Measurements from ENCODE around the gene LHX2.

LHX2 gene

DNA sequence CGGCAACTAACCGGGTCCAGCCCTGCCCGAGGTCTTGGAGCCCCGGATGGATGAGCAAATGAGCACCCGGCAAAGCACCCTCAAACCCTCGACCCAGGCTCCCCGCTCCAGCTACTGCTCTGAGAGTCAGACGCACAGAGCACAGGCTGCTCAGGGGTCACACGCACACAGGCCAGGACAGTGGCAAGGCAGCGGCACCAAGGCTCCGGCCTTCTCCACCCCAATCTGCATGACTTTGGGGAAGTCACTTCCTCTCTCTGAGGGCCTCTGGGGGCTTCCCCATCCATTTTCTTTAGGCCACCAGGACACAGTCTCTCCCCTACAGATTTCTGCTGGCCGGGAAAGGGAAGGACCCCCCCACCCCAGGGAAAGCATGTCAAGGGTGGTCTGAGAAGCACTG lies 18.0 kb downstream of the LHX2 start:
- DNase-seq (ENCODE audit: extremely low read depth in 1 of 2, low read depth in 1 of 2) = no peak

DNA sequence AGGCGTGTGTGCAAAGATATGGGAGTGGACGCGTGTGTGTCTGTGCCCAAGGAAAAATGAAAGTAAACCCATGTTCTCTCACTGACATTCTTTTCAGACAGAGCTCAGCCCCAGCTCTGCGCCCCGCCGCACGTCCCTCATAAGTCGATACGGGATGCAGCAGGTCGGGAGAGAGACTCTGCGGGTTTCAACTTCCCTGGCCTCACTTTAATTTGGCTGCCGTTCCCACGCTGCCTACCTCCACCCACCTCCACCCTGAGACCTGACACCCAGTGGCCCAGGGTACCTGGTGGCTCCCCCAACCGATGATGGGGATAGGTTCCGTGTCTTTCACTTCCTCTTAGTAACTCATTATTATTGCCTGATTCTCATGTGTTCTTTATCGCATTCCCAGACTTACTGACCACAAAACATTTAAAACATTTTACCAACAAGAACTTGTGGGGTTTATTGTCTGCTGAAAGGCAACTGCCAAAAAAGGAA lies 19.4 kb downstream of the LHX2 start:
- DNase-seq (ENCODE audit: extremely low read depth in 1 of 2, low read depth in 1 of 2) = no peak

DNA sequence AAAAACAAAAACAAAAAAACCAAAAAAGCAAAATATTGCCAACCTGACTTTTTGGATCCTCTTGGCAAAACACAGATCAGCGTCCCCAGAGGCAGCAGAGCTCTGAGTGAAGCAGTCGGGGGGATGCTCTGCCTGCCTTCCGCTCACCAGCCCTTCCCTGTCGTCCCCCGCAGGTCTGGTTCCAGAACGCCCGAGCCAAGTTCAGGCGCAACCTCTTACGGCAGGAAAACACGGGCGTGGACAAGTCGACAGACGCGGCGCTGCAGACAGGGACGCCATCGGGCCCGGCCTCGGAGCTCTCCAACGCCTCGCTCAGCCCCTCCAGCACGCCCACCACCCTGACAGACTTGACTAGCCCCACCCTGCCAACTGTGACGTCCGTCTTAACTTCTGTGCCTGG lies 20.7 kb downstream of the LHX2 start:
- DNase-seq (ENCODE audit: extremely low read depth in 1 of 2, low read depth in 1 of 2) = no peak

DNA sequence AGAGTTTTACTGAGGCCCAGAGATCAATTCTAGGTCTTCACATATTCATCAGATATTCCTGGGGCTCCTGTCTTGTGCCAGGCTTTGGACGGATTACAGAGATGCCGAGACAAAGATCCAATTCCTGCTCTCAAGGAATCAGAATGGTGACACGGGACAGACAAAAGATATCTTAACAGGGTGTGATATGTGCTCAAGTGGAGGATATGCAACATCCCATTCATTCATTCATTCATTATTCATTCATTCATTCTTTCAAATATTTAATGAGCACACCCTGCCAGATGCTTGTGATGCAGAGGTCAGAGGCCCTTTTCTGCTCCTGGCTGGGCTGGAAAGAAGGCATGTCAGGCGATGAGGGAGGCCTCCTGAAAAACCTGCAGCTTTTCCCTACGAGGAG lies 21.8 kb downstream of the LHX2 start:
- no peak for DNase-seq (ENCODE audit: extremely low read depth in 1 of 2, low read depth in 1 of 2)

DNA sequence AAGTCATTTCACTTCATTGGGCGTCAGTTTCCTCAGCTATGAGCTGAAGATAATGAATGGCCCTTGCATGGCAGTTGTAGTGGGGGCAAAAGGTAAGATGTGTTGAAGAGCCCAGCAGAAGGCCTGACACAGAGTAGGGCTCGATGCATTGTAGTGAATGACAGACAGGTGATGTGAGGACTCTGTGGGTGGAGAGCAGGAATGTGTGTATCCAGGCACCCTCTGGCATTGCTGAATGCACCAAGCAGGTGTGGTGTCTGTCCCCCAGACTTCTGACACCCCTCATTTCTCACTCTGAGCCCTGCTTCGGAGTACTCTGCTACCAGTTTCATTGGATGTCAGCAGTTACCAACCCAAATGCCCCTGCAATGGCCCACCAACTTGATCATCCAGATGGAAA lies 22.4 kb downstream of the LHX2 start:
- DNase-seq (ENCODE audit: extremely low read depth in 1 of 2, low read depth in 1 of 2) = no peak

DNA sequence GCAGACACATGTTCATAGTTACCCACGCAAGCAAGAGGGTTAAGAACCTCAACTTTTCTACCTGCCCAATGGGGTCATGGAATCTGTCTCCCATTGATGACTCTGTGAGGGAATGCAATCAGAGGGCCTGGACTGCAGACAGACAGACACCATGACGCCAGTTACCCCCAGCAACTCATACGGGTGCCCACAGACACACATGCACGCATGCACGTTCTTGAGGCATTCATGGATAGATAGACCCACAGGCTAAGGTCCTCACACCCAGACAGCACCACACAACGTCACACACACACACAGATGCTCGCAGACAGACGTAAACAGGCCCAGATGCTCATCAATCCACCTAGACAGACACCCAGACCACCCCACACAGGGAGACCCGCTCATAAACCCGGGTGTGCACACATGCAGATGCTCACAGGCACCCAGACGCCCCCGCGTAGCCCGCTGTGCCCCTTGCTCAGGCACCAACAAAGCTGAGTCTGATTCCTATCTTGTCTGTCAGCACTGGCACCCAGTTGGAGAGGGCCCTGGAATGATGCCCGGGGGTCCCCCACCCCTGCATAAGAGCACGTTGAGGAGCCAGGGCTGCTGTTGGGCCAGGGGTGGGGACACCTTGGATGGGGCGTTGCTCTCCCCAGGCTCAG lies 23.6 kb downstream of the LHX2 start:
- DNase-seq (ENCODE audit: extremely low read depth in 1 of 2, low read depth in 1 of 2) = no peak

DNA sequence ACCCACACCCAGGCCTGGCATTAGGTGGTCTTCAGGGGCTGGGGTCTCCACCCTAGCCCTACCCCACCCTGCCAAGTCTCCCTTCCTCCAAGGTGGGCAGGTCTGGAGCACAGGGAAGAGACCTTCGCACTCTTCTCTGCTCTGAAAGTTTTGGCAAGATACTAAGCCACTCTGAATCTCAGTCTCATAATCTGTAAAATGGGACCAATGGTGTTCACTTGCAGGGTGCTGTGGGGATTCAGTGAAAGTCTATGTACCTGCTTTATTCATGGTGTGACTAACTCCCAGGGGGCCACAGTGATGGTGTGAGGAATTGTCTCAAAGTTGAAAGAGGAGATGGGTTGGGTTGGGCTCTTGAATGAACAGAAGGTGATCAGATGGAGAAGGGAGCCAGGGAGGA lies 25.0 kb downstream of the LHX2 start:
- no peak for DNase-seq (ENCODE audit: extremely low read depth in 1 of 2, low read depth in 1 of 2)

DNA sequence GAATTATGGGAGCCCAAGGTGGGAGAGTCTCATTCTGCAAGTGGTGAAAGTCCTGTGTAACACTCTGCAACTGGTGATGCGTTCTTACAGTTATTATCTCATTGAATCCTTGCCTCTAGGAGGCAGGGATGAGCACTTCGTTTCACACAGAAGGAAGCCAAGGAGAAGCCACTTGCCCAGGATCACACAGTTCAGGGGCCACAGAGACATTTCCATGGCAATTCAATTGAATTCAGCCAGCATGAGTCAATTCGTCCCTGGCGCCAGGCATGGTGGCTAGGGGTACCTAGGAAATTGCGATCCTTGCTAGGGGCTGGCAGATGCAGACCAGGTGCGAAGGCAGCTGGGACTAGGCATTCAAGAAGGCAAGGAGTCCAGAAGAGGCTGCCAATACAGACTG lies 26.2 kb downstream of the LHX2 start:
- no peak for DNase-seq (ENCODE audit: extremely low read depth in 1 of 2, low read depth in 1 of 2)

DNA sequence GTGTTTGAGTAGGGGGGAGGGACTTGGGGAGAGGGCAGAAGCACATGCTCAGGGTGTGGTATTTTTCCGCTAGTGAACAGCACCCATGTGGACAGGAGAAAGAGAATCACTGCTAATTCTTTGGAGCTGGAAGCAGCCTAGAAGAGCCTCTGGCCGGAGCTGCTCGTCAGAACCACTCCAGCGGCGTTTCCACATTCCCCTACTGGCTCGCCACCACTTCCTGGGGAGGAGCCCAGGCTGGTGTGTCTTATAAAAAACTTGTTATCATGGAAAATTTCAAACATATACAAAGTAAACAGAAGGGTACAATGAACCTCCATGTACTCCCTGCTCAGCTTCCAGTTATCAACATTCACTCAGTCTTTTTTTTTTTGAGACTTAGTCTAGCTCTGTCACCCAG lies 26.7 kb downstream of the LHX2 start:
- no peak for DNase-seq (ENCODE audit: extremely low read depth in 1 of 2, low read depth in 1 of 2)

DNA sequence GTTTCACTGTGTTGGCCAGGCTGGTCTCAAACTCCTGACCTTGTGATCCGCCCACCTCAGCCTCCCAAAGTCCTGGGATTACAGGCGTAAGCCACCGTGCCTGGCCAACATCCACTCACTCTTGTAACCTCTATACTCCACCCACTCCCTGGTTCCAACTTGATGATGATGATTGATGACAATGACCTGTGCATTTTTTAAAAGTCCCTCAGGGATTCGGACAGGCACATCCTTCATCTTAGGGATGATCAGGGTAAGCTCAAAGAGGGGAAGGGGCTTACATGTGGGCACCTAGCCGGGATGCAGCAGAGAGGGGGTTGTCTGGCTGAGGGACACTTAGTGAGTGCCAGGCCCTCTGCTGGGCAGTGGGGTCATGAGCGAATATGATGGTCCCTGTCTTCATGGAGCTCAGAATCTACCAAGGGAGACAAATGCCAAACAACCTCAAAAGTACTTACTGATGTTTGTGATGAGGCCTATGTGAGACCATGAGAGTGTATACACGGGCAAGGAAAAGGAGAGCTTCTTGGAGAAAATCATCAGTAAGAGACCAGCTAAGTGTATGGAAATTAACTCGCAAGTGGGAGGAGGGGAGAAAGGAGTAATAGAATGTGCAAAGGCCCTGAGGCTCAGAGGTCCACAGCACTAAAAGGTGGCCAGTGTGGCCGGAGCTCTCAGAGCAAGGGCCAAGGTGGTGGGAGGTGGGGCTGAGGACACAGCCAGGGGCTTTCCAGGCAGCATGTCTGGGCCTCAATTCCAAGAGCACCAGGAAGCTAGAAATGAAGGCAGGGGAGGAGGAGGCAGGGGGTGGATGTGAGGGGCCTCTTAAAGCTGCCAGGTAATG lies 27.4 kb downstream of the LHX2 start:
- DNase-seq (ENCODE audit: extremely low read depth in 1 of 2, low read depth in 1 of 2) = no peak

DNA sequence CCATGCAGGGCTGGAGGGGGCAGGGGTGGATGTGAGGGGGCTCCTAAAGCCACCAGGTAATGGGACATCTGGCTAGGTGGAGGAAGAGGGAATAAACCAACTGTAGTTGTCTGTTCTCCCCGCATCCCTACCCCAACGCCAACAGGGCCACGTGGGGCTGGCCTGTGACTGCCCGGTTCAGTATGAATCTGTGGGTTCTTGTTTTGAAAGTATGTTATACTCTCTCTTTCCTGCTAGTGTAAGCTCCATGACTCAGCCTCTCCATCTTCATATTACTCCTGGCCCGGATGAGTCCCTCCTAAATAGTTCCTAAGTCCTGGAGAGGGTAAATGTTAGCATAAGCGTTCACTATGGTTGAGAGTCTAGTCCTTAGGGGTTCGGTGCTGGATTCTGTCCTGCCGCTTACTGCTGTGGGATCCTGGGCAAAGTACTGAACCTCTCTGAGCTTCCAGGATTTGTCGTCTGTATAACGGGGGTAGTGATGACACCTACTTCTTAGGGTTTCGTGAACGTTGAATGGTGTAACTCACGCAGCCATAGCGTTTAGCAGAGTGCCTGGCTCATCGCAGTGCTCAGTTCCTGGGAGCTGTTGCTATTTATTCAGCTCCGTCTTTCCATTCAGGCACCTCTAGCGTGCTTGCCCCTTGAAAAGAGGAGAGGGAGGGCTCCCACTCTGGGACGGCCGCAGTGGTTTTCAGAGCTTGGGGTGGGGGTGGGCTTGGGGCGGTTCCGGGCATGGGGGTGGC lies 28.8 kb downstream of the LHX2 start:
- DNase-seq (ENCODE audit: extremely low read depth in 1 of 2, low read depth in 1 of 2) = no peak

DNA sequence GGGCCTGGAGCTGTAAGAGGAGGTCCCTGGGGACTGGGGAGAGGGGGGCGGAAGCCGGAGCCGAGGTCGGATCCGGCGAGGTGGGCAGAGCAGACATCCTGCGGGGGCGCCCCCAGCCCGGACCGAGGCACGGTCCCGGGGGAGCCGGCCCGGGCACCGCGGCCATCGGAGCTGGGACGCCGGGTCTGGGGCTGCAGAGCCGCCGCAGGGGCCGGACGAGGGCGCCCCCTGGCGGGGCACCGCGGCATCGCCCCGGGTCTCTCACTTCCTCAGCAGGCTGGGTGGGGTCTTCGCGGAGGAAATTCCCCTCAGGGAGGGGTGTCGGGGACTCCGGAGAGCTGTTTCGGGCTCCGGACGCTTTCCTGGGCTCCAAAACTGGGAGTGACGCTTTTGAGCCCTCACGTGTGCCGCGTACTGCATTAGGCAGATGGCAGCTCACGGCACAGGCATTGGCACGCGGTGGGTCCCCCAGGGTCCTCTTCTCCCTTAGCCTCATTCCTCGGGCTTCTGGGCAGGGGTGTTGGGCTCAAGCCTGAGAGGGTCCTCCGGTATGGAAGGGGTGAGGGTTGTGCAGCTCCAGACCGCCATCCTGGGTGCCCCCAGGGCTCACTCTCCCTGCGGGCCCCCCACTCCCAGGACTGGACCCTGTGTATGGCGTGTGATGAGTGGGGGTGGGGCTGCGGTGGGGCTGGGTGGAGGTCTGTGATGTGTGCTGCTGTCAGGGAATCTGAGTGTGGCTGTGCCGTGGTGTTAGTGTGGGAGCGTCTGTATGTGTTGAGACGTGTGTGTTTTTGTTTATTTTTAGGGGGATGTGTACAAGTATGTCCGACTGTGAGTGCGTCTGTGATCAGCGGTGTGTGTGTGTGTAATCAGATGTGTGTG lies 29.6 kb downstream of the LHX2 start:
- DNase-seq (ENCODE audit: extremely low read depth in 1 of 2, low read depth in 1 of 2) = no peak

DNA sequence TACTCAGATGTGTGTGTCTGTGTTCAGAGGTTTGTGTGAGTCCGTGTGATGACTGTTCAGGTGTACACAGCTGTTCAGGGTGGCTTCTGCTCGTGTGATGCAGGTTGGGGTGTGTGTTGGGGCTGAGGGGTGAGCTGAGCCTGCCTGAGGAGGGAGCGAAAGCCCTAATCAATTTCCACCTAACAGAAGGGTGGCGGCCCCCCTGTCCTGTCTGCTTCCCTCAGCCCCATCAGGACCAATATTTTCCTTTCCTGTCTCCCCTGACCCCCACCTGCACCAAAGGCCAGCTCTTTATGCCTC lies 30.2 kb downstream of the LHX2 start:
- DNase-seq (ENCODE audit: extremely low read depth in 1 of 2, low read depth in 1 of 2) = no peak

DNA sequence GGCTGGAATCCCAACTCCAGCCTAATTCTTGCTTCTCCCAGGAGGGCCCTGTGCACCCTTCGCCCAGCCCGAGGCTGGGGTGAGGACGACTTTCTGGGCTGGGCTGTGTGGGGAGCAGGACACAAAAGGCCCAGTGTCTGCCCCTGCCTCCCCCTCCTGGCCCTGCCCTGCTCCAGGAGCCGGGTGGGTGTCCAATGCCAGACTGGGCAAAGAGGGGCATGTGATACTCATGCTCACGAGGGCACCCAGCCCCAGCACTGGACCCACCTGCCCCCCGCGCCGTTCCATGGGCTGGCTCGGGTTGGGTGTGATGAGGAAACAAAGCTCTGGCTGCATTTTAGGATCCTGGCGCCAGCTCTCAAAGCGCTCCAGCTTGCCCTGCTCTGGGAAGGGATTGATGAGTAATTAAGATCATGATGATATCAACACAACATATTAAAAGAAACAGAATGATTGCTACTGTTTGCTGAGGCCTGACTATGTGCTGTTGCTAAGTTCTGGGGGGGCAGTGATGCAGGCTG lies 30.7 kb downstream of the LHX2 start:
- no peak for DNase-seq (ENCODE audit: extremely low read depth in 1 of 2, low read depth in 1 of 2)

DNA sequence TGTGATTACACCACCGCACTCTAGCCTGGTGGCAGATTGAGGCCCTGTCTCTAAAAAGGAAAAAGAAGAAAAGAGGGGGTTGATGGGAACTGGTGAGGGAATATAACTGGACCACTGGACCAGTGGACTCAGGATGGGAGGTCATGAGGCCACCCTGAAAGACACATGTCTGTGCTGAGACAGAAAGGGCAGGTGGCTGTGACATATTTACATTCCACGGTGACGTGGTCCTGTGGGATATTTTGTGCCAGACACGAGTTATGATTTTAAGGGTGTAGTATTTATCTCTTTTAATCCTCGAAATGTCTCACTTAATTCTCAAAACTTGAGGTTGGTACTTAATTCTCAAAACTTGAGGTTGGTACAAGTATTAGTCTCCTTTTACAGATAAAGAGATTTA lies 32.9 kb downstream of the LHX2 start:
- no peak for DNase-seq (ENCODE audit: extremely low read depth in 1 of 2, low read depth in 1 of 2)

DNA sequence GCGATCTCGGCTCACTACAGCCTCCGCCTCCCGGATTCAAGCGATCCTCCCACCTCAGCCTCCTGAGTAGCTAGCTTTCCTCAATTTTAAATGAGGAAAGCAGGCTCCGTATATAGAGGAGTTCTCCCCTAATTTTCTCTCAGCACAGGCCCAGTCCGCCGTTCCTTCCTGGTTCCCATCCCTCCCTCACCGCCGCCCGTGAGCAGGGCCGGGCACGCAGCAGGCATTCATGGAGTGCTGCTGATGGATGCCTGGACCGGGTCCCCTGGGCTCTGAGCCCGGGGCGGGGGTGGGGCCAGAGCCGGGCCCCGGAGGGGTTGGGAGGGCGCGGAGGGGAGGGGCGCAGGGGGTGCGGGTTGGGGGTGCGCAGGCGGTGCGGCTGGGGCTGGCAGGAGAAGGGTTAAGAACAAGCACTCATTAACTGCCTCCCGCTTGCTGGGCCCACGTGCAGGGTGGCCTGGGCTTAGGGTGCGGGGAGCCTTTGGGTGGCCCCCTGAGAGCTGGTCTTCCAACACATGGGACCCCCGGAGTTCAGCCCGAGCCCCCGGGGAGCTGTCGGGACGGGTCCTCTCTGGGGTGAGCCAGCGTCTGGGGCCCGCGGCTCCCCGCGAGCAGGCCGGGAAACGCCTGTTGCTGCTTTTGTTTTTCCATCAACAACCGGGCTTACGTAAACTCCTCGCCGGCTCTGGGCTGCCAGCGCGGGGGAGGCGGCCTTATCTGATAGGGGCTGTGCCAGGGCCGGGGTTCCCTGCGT lies 33.7 kb downstream of the LHX2 start:
- DNase-seq (ENCODE audit: extremely low read depth in 1 of 2, low read depth in 1 of 2) = no peak

DNA sequence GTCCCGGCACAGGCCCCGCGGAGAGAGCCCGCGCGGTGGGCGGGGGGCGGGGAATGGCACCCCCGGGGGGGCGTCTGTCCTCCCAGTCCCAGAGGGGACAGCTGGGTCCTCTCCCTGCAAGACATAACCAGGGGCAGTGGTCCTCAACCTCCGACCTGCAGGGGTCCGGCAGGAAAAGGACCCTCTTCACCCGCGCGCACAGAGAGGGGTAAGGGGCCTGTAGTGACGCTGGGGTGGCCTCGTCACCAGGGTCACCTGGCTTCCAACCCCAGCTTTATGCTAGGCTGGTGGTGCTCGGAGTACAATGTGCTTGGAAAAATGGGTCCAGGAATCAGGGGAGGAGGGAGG lies 34.2 kb downstream of the LHX2 start:
- no peak for DNase-seq (ENCODE audit: extremely low read depth in 1 of 2, low read depth in 1 of 2)

DNA sequence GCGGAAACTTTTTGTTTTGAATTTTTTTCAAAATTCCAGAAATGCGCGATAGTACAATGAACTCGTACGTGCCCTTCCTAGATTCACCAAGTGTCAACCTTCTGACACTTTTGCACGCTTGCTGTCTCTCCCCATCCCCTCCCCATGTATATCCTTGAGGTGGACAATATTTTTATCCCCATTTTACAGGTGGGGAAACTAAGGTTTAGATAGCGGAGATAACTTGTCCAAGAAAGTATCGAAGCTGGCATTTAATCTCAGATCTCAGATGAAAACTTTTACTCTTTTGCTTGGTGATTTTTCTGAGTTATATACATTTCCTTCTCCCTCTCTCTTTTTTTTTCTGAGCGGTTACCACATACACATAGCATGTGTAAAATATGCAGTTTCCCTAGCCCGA lies 34.6 kb downstream of the LHX2 start:
- DNase-seq (ENCODE audit: extremely low read depth in 1 of 2, low read depth in 1 of 2) = no peak

DNA sequence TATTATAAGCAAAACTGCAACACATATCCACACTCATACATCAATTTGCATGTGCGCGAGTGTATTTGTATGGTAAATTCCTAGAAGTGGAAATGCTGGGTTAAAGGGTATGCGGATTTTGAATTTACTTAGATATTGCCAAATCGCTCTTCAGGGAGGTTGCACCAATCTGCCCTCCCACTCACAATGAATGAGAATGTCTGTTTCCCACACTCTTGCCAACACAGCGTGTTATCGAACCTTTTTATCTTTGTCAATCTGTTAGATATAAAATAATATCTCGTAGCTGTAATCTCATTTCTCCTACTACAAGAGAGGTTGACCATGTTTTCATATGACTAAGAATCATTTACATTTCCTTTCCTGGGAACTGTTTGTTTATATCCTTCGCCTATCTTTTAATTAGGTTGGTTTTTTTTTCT lies 35.7 kb downstream of the LHX2 start:
- DNase-seq (ENCODE audit: extremely low read depth in 1 of 2, low read depth in 1 of 2) = no peak

DNA sequence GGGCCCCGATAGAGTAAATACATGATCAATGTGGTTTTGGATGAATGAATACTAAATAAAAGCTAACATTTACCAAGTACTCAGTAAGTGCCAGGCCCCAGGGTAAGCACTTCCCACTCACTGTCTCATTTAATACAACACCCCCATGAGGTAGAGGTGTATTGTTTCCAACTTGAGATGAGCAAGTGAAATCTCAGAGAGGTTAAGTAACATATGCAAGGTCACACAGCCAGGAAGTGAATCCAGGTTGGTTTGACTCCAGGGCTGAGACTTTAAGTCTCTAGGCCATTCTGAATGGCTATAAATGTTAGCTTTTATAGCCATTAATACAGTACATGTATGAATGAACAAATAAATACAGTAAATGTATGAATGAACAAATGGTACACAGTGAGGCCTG lies 39.4 kb downstream of the LHX2 start:
- DNase-seq (ENCODE audit: extremely low read depth in 1 of 2, low read depth in 1 of 2) = no peak

Data from stimulated activated CD8-positive, alpha-beta memory T cell treated with anti-CD3 and anti-CD28 coated beads, Interleukin-7, amount 100 ng/mL, for 48 hours (primary cell).